Loucy (cell line): ENCODE data around the gene FCHSD2.

ENCODE experiments used
- H2AFZ ChIP-seq: fragments of 200-600 bp; sonication (generic); 2 replicates; pipeline ENCODE4 v1.6.0; 2016; ENCODE audit warnings: antibody characterized with exemption, mild to moderate bottlenecking, low read length, moderate library complexity
- H3F3A ChIP-seq: fragments of 200-600 bp; 2 replicates; pipeline ENCODE4 v1.6.0; 2016; ENCODE audit warnings: antibody characterized with exemption, low read depth, mild to moderate bottlenecking
- H3K27me3 ChIP-seq: fragments of 200-600 bp; sonication (generic); 2 replicates; pipeline ENCODE4 v1.6.1; 2014; ENCODE audit warnings: low read length, mild to moderate bottlenecking; ENCODE audit not compliant: insufficient read depth, poor library complexity, severe bottlenecking
- H3K36me3 ChIP-seq: fragments of 200-600 bp; sonication (generic); 2 replicates; pipeline ENCODE4 v1.6.1; 2016; ENCODE audit warnings: low read length; ENCODE audit not compliant: insufficient read depth
- H3K4me1 ChIP-seq: fragments of 200-600 bp; sonication (generic); 2 replicates; pipeline ENCODE4 v1.5.1; 2014; ENCODE audit warnings: low read length, mild to moderate bottlenecking; ENCODE audit not compliant: insufficient read depth, poor library complexity, severe bottlenecking
- H3K4me2 ChIP-seq: fragments of 200-600 bp; sonication (generic); 2 replicates; pipeline ENCODE4 v1.6.0; 2014; ENCODE audit warnings: antibody characterized with exemption, low read length, low read depth, mild to moderate bottlenecking; ENCODE audit not compliant: poor library complexity, severe bottlenecking
- H3K4me3 ChIP-seq: fragments of 200-600 bp; sonication (generic); 2 replicates; pipeline ENCODE4 v1.5.1; 2014; ENCODE audit warnings: low read length, mild to moderate bottlenecking, mixed read lengths; ENCODE audit not compliant: poor library complexity, severe bottlenecking
- H3K79me2 ChIP-seq: fragments of 200-600 bp; sonication (generic); 2 replicates; pipeline ENCODE4 v1.6.1; 2014; ENCODE audit warnings: low read length; ENCODE audit not compliant: insufficient read depth
- H3K9ac ChIP-seq: fragments of 200-600 bp; sonication (generic); 2 replicates; pipeline ENCODE4 v1.6.0; 2014; ENCODE audit warnings: mild to moderate bottlenecking, low read depth, low read length, moderate library complexity; ENCODE audit not compliant: poor library complexity, severe bottlenecking
- H3K9me2 ChIP-seq: fragments of 200-600 bp; sonication (generic); replicated peaks from 2 replicates; pipeline ENCODE4 v1.6.1; 2016; ENCODE audit warnings: low read depth, low read length, mixed read lengths
- H3K9me3 ChIP-seq: fragments of 200-600 bp; sonication (generic); 2 replicates; pipeline ENCODE4 v1.6.1; 2014; ENCODE audit warnings: mild to moderate bottlenecking, antibody characterized with exemption, low read length, low read depth; ENCODE audit not compliant: insufficient read depth
- H4K20me1 ChIP-seq: fragments of 200-600 bp; sonication (generic); 2 replicates; pipeline ENCODE4 v1.6.0; 2014; ENCODE audit warnings: antibody characterized with exemption, low read length, mild to moderate bottlenecking; ENCODE audit not compliant: insufficient read depth, poor library complexity, severe bottlenecking
- EZH2phosphoT487 ChIP-seq: fragments of 200-600 bp; IDR thresholded peaks from 2 replicates; pipeline ENCODE4 v1.6.1; 2018; ENCODE audit warnings: antibody characterized with exemption, mild to moderate bottlenecking, moderate library complexity, borderline replicate concordance
- TF ChIP-seq, protein P1 (sequence below): fragments of 200-600 bp; sonication (generic); conservative IDR thresholded peaks from 2 replicates; pipeline ENCODE4 v1.5.1; 2014; ENCODE audit warnings: mild to moderate bottlenecking, antibody characterized with exemption, low read length

The FCHSD2 gene

DNA sequence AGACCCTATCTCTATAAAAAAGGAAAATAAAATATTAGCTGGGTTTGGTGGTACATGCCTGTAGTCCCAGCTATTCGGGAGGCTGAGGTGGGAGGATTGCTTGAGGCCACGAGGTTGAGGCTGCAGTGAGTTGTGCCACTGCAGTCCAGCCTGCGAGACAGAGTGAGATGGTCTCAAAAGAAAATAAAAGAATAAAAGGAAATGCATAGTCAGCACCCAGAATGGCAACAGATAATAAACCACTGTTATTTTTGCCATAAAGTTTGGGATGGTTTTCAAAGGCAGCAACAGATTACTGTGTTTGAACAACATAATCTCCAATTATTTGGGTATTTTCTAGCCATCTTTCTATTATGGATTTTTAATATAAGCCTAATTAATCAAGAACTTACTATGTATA lies 266.0 kb downstream of the FCHSD2 start:
- H3K9me2 ChIP-seq: no peaks in the 10 kb centered on the region
- H3K4me2 ChIP-seq: no peak overlapping the region
- H3K36me3 ChIP-seq: peaks cover 78% of the 10 kb centered on the region; the same call in 1 of the 2 replicates
- no peak overlapping the region for H2AFZ ChIP-seq
- H3K4me1 ChIP-seq: peaks cover 3% of the 10 kb centered on the region
- H3K79me2 ChIP-seq: peaks cover 14% of the 10 kb centered on the region; the same call in 1 of the 2 replicates
- peaks cover 5% of the 10 kb centered on the region for H4K20me1 ChIP-seq
- TF ChIP-seq EZH2phosphoT487: no peak
- TF ChIP-seq, protein P1, sequence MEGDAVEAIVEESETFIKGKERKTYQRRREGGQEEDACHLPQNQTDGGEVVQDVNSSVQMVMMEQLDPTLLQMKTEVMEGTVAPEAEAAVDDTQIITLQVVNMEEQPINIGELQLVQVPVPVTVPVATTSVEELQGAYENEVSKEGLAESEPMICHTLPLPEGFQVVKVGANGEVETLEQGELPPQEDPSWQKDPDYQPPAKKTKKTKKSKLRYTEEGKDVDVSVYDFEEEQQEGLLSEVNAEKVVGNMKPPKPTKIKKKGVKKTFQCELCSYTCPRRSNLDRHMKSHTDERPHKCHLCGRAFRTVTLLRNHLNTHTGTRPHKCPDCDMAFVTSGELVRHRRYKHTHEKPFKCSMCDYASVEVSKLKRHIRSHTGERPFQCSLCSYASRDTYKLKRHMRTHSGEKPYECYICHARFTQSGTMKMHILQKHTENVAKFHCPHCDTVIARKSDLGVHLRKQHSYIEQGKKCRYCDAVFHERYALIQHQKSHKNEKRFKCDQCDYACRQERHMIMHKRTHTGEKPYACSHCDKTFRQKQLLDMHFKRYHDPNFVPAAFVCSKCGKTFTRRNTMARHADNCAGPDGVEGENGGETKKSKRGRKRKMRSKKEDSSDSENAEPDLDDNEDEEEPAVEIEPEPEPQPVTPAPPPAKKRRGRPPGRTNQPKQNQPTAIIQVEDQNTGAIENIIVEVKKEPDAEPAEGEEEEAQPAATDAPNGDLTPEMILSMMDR: no peak
- no peaks in the 10 kb centered on the region for H3K9me3 ChIP-seq
- H3K27me3 ChIP-seq: no peaks in the 10 kb centered on the region
- no peak overlapping the region for H3K9ac ChIP-seq
- H3K4me3 ChIP-seq: no peak overlapping the region
- no peaks in the 10 kb centered on the region for H3F3A ChIP-seq

DNA sequence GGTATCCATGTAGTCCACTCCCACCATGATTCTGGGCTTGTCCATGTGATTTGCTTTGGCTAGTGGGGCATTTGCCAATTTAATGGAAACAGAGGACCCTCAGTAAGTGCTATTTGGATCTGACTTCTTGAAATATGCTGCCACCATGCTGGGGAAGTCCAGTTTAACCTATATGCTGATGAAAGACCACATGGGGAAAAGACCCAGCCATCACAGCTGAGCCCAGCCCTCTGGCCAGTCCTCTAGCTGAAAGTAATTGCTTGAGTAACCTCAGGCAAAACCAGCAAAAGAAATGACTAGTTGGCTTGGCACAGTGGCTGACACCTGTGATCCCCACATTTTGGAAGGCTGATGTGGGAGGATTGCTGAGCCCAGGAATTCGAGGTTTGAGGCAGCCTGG lies 266.4 kb downstream of the FCHSD2 start:
- H3K4me3 ChIP-seq: no peak overlapping the region
- no peaks in the 10 kb centered on the region for H3K9me2 ChIP-seq
- H3K36me3 ChIP-seq: peaks cover 78% of the 10 kb centered on the region; the same call in 1 of the 2 replicates
- peaks cover 12% of the 10 kb centered on the region; the same call in 1 of the 2 replicates for H3K79me2 ChIP-seq
- H4K20me1 ChIP-seq: peaks cover 5% of the 10 kb centered on the region
- no peaks in the 10 kb centered on the region for H3K27me3 ChIP-seq
- H3F3A ChIP-seq: no peaks in the 10 kb centered on the region
- TF ChIP-seq, protein P1: no peak
- TF ChIP-seq EZH2phosphoT487: no peak
- no peak overlapping the region for H3K4me2 ChIP-seq
- H3K9me3 ChIP-seq: no peaks in the 10 kb centered on the region
- no peak overlapping the region for H2AFZ ChIP-seq
- H3K4me1 ChIP-seq: peaks cover 3% of the 10 kb centered on the region
- no peak overlapping the region for H3K9ac ChIP-seq

DNA sequence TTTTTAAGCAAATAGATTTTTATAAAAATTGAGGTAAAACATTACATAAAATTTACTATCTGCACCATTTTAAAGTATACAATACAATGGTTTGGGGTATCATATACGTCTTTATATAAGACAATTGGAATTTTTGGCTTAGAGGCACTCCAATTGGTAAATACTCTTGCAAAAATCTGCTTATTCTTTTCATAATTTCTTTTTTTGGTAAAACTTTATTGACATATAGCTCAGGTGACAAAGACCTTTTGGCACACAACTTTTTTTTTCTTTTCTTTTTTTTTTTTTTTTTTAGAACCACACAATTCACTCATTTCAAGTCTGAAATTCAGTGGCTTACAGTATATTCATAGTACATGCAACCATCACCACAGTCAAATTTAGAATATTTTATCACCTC lies 270.1 kb downstream of the FCHSD2 start:
- Histone ChIP-seq H3F3A (no peaks in the 10 kb centered on the region), H3K36me3 (peaks cover 77% of the 10 kb centered on the region; the same call in 1 of the 2 replicates)

More for the DNA sequence above, 270.1 kb downstream of the FCHSD2 start:
- TF ChIP-seq EZH2phosphoT487: no peak
- TF ChIP-seq, protein P1: no peak
- no peak overlapping the region for H3K4me3 ChIP-seq
- peaks cover 6% of the 10 kb centered on the region for H3K4me1 ChIP-seq
- no peaks in the 10 kb centered on the region for H3K27me3 ChIP-seq
- H3K9me2 ChIP-seq: no peaks in the 10 kb centered on the region
- H3K9ac ChIP-seq: no peak overlapping the region
- H3K9me3 ChIP-seq: no peaks in the 10 kb centered on the region
- no peak overlapping the region for H3K4me2 ChIP-seq
- no peaks in the 10 kb centered on the region; the same call in 1 of the 2 replicates for H3K79me2 ChIP-seq
- H4K20me1 ChIP-seq: no peaks in the 10 kb centered on the region
- no peak overlapping the region for H2AFZ ChIP-seq
